ENCODE results near the gene PRR3.

The PRR3 gene

GRCh38 chr6:30541515-30542403 is 15.3 kb upstream of the PRR3 start:
- peak; percentile 79 for DNase-seq

- DNase-seq = no peak
These were observed 14.7 kb upstream of the PRR3 start for GRCh38 chr6:30542404-30542725.

GRCh38 chr6:30542915-30543314 is 14.2 kb upstream of the PRR3 start:
- no peak for DNase-seq

- DNase-seq = no peak
These were observed 13.3 kb upstream of the PRR3 start for GRCh38 chr6:30543821-30544220.

GRCh38 chr6:30544666-30545272 is 12.3 kb upstream of the PRR3 start:
- no peak for DNase-seq

- no peak for DNase-seq
These were observed 9.6 kb upstream of the PRR3 start for GRCh38 chr6:30547454-30547853.

GRCh38 chr6:30548375-30548774 is 8.7 kb upstream of the PRR3 start:
- no peak for DNase-seq

GRCh38 chr6:30554404-30554803 is 2.7 kb upstream of the PRR3 start:
- DNase-seq = no peak

- DNase-seq = no peak
These were observed 1.9 kb upstream of the PRR3 start for GRCh38 chr6:30554962-30555815.

GRCh38 chr6:30555816-30556065 is 1.4 kb upstream of the PRR3 start:
- no peak for DNase-seq

- DNase-seq = peak; percentile 95
These were observed 809 bp upstream of the PRR3 start, which contains the start of gene GNL1 for GRCh38 chr6:30556066-30556905. GNL1 (minus strand) TSS chr6:30556489; CDS start chr6:30556203, 286 bp downstream.

GRCh38 chr6:30557683-30557981 is 537 bp downstream of the PRR3 start:
- no peak for DNase-seq

- DNase-seq = no peak
These were observed 3.8 kb downstream of the PRR3 start for GRCh38 chr6:30560930-30561329.

- DNase-seq = no peak
These were observed 5.7 kb downstream of the PRR3 start for GRCh38 chr6:30562470-30563425.

- no peak for DNase-seq
These were observed 7.0 kb downstream of the PRR3 start for GRCh38 chr6:30564114-30564513.

GRCh38 chr6:30565772-30566171 is 8.7 kb downstream of the PRR3 start:
- DNase-seq = no peak

- DNase-seq = no peak
These were observed 11.2 kb downstream of the PRR3 start for GRCh38 chr6:30568245-30568644.

GRCh38 chr6:30570263-30570662 is 13.2 kb downstream of the PRR3 start:
- no peak for DNase-seq

- DNase-seq = no peak
These were observed 13.6 kb downstream of the PRR3 start for GRCh38 chr6:30570740-30571074.

GRCh38 chr6:30571075-30571761 is 14.1 kb downstream of the PRR3 start, which contains the start of gene ABCF1:
ABCF1 (plus strand) TSS chr6:30571442; CDS start chr6:30571488, 46 bp downstream.
- DNase-seq = peak; percentile 100

- DNase-seq = no peak
These were observed 14.6 kb downstream of the PRR3 start for GRCh38 chr6:30571762-30572082.
